ENCODE results near the gene ADIPOQ. TPM values are rescaled to one million over a fixed set of nuclear protein-coding genes. Genes with fewer than 3 reads are reported as not detected.
A peak's percentile ranks its signal among the peaks of the same experiment; 100 is the strongest.

Gene ADIPOQ
- total and polyA plus RNA-seq, 2 of the 13 experiments (the other 11 are each of a cell fraction or from before 2014, with no cell fraction given): not detected

DNA sequence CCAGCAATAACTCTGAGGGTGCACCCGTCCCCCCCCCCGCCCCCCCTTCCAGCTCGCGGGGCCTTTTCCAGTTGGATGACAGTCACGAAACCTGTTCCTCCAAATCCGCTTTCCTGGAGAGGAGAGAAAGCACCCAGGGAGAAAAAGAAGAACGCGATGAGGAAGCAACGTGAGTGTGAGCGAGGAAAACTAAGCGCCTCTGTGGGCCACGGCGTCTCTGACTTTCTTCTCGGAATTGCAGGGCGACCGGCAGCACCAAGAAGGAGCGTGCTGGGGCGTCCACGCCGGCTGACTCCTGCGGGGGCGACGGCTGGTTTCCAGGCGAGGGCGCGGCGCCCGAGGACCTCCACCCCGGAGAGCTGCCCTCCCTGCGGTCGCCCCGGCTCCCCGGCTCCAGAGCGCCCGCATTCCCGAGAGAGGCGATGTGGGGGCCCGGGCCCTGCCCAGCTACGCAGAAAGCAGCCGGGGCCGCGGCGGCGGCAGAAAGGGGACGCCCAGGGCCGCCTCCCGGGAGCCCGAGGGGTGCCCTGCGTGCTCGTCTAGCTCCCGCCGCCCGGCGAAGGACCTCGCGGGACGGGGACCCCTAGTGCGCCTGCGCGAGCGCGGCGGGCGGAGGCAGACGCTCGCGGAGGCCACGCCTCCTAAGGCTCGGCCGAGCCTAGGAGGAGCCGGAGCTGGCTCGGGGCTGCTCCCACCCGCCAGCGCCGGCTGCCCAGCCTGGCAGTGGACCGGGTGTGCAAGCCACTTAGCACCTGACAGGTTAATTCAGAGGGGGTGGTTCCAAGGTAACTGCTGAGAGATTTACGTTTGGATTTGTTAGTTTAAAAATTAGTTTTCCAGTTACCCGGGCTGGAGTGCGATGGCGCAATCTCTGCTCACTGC is 15.3 kb upstream of the ADIPOQ start (continued):
- TF ChIP-seq ZNF33A (CRISPR knock-in tag; IDR thresholded peaks at IDR 0.05; ENCODE audit: borderline replicate concordance) (no peak), RBAK (CRISPR knock-in tag; IDR thresholded peaks at IDR 0.05) (no peak), ZBTB7B (CRISPR knock-in tag; IDR thresholded peaks at IDR 0.05) (no peak), SMYD3 (CRISPR knock-in tag; IDR thresholded peaks at IDR 0.05) (no peak), CEBPG (CRISPR knock-in tag; IDR thresholded peaks at IDR 0.05) (peak; percentile 81), ZNF776 (CRISPR knock-in tag; IDR thresholded peaks at IDR 0.05) (peak; percentile 78), NFIB (CRISPR knock-in tag; IDR thresholded peaks at IDR 0.05; ENCODE audit: borderline replicate concordance) (no peak), SALL2 (CRISPR knock-in tag; IDR thresholded peaks at IDR 0.05) (no peak), HOXA5 (CRISPR knock-in tag; IDR thresholded peaks at IDR 0.05) (no peak), ZSCAN25 (CRISPR knock-in tag; IDR thresholded peaks at IDR 0.05) (no peak), ZNF720 (CRISPR knock-in tag; IDR thresholded peaks at IDR 0.05) (no peak), ZNF768 (CRISPR knock-in tag; IDR thresholded peaks at IDR 0.05) (peak; percentile 34; the same call in 1 of the 2 replicates), YEATS4 (CRISPR knock-in tag; IDR thresholded peaks at IDR 0.05; ENCODE audit: borderline replicate concordance) (peak; percentile 75; the same call in 1 of the 2 replicates), ZNF383 (CRISPR knock-in tag; IDR thresholded peaks at IDR 0.05; ENCODE audit: borderline replicate concordance) (no peak), NR2F2 (IDR thresholded peaks at IDR 0.05; ENCODE audit: borderline replicate concordance, low read depth) (no peak), NRL (CRISPR knock-in tag; IDR thresholded peaks at IDR 0.05; ENCODE audit: borderline replicate concordance) (no peak), ZNF629 (CRISPR knock-in tag; conservative IDR thresholded peaks at IDR 0.05) (no peak), ZNF749 (CRISPR knock-in tag; IDR thresholded peaks at IDR 0.05; ENCODE audit: borderline replicate concordance) (no peak), GFI1 (CRISPR knock-in tag; IDR thresholded peaks at IDR 0.05; ENCODE audit: borderline replicate concordance) (no peak), MATR3 (CRISPR knock-in tag; IDR thresholded peaks at IDR 0.05) (no peak), ZNF7 (CRISPR knock-in tag; IDR thresholded peaks at IDR 0.05) (no peak)
- TF ChIP-seq, protein P1, sequence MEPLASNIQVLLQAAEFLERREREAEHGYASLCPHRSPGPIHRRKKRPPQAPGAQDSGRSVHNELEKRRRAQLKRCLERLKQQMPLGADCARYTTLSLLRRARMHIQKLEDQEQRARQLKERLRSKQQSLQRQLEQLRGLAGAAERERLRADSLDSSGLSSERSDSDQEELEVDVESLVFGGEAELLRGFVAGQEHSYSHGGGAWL (CRISPR knock-in tag; IDR thresholded peaks at IDR 0.05): 0 out of 2 replicates have a peak, but pooled peaks have one; percentile 37
- TF ChIP-seq, protein P2, sequence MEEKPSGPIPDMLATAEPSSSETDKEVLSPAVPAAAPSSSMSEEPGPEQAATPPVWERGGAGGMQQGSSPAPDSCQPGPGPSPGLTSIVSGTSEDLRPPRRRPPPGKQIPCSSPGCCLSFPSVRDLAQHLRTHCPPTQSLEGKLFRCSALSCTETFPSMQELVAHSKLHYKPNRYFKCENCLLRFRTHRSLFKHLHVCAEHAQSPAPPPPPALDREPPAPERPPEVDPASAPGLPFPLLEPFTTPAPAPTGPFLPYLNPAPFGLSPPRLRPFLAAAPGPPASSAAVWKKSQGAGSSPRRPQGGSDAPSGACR (CRISPR knock-in tag; IDR thresholded peaks at IDR 0.05): no peak
- TF ChIP-seq, protein P3, sequence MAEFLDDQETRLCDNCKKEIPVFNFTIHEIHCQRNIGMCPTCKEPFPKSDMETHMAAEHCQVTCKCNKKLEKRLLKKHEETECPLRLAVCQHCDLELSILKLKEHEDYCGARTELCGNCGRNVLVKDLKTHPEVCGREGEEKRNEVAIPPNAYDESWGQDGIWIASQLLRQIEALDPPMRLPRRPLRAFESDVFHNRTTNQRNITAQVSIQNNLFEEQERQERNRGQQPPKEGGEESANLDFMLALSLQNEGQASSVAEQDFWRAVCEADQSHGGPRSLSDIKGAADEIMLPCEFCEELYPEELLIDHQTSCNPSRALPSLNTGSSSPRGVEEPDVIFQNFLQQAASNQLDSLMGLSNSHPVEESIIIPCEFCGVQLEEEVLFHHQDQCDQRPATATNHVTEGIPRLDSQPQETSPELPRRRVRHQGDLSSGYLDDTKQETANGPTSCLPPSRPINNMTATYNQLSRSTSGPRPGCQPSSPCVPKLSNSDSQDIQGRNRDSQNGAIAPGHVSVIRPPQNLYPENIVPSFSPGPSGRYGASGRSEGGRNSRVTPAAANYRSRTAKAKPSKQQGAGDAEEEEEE (CRISPR knock-in tag; IDR thresholded peaks at IDR 0.05; ENCODE audit: borderline replicate concordance): no peak
- TF ChIP-seq, protein P4, sequence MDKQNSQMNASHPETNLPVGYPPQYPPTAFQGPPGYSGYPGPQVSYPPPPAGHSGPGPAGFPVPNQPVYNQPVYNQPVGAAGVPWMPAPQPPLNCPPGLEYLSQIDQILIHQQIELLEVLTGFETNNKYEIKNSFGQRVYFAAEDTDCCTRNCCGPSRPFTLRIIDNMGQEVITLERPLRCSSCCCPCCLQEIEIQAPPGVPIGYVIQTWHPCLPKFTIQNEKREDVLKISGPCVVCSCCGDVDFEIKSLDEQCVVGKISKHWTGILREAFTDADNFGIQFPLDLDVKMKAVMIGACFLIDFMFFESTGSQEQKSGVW (CRISPR knock-in tag; IDR thresholded peaks at IDR 0.05; ENCODE audit: borderline replicate concordance): no peak
